GM23338 (cell line): ENCODE results near the gene LMOD1.

Experiments
- CREB1 ChIP-seq: fragments of 250-450 bp; sonication (Bioruptor Pico); IDR thresholded peaks from 2 replicates; pipeline ENCODE4 v1.5.0; 2020; ENCODE audit warnings: low read depth, mild to moderate bottlenecking, moderate library complexity
- CTCF ChIP-seq, 2 experiments: fragments of 200-600 bp in 1 of 2; sonication (generic) in 1 of 2; conservative IDR thresholded peaks; 2 replicates each; pipeline versions ENCODE4 v1.5.1 to v1.6.1; 2016 to 2017; ENCODE audit warnings: antibody characterized with exemption in 2 of 2, low read depth in 2 of 2, mild to moderate bottlenecking in 2 of 2, moderate library complexity in 1 of 2
- EZH2 ChIP-seq: fragments of 200-600 bp; sonication (generic); IDR thresholded peaks from one replicate; pipeline ENCODE4 v1.8.0; 2017; ENCODE audit warnings: antibody characterized with exemption, mild to moderate bottlenecking, low read depth; ENCODE audit not compliant: unreplicated experiment
- EZH2phosphoT487 ChIP-seq: fragments of 200-600 bp; sonication (generic); IDR thresholded peaks from one replicate; pipeline ENCODE4 v1.8.1; 2018; ENCODE audit warnings: antibody characterized with exemption; ENCODE audit not compliant: unreplicated experiment
- POLR2AphosphoS5 ChIP-seq: IDR thresholded peaks from 2 replicates; pipeline ENCODE4 v1.6.1; 2016; ENCODE audit warnings: antibody characterized with exemption, low read depth

- TF ChIP-seq POLR2AphosphoS5 (no peak), CTCF (conservative IDR thresholded peaks at IDR 0.05; ENCODE audit: low read depth in 2 of 2) (no peak), CREB1 (no peak), EZH2 (no peak), EZH2phosphoT487 (no peak)
Measured at GRCh38 chr1:201893431-201893830, 52.9 kb downstream of the LMOD1 start.
